Measurements from ENCODE around the gene TEPSIN.

TEPSIN gene

DNA sequence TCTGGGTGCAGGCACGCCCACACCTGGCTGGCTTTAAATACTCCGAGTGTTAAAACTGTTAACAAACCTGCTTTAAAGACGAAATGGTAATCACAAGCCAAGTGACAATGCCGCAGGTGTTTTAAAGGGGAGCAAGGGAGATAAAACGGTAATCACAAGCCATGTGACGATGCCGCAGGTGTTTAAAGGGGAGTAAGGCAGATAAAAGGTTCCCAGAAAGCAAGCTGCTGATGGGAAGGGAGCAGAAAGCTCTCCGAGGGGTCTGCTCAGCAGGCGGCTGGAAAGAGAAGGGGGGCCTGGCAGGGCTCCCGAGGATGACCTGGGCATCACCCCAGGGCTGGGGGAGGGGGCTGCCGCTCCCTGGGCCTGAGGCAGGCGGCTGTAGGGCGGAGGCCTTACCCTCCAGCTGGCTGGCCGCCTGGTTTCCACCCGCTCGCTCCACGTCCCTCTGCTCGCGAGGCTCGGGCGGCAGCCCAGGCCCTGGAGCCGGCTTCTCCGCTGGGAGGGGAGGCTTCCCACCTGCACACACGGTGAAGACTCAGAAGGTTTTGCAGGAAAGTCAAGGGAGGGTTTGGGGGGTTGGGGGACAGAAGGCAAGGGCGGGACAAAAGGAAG, 12.3 kb upstream of the TEPSIN start:
- no peak for FAIRE-seq
- DNase-seq (ENCODE audit: insufficient read length, low spot score) = no peak

GRCh38 chr17:81250286-81251093, 11.6 kb upstream of the TEPSIN start:
- DNase-seq (ENCODE audit: insufficient read length, low spot score) = no peak

GRCh38 chr17:81249223-81250040, 10.6 kb upstream of the TEPSIN start:
- FAIRE-seq = peak; percentile 100
- DNase-seq (ENCODE audit: insufficient read length, low spot score) = no peak

More at GRCh38 chr17:81250286-81251093, 11.6 kb upstream of the TEPSIN start:
- FAIRE-seq = no peak

DNA sequence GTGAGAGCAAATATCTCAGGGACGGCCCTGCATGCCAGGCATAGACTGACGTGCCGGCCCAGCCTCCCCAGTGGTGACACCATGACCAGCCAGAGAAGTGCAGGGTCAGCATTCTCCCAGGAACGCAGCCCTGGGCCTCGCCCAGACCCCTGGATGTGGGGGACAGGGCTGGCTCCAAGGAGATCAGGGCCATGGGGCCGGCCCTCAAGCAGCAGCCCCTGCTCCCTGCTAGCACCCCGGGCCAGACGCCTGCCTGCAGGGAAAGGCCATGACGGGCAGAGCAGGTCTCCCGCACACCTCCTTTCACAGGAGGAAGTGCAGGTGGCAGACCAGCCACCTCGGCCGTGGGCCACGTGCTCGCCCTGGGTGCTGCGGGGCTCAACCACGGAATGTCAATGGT, 9.8 kb upstream of the TEPSIN start:
- DNase-seq (ENCODE audit: insufficient read length, low spot score) (no peak), FAIRE-seq (no peak)

GRCh38 chr17:81247339-81247990, 8.6 kb upstream of the TEPSIN start:
- DNase-seq (ENCODE audit: insufficient read length, low spot score) = no peak
- no peak for FAIRE-seq

DNA sequence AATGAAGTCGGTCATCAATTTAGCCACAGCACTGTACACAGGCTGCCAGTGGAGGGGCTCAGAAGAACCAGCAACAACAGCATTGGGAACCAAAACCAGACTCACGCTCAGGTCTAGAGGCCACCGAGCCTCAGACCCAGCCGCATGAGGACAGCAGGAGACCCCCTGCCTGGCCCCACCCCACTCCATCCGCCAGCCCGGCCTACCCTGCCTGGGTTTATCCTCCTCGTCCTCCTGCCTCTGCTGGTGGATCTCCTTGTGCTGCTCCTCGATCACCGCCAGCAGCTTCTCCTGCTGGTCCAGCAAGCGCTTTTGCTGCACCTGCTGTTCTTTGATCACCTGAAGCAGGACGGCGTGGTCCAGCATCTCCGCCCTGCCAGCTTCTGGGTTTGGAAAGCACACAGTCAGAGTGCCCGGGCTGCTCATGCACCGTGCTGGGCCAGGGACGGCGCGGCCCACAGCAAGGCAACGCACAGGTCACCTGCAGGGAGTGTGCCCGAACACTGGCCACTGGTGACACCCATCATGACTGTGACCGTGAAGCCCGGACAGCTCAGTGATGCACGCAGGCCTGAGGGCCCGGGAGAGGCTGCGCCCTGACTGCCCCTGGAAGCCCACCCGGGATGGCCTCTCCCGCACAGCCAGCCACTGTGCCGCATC, 8.0 kb upstream of the TEPSIN start:
- no peak for FAIRE-seq
- DNase-seq (ENCODE audit: insufficient read length, low spot score) = no peak

DNA sequence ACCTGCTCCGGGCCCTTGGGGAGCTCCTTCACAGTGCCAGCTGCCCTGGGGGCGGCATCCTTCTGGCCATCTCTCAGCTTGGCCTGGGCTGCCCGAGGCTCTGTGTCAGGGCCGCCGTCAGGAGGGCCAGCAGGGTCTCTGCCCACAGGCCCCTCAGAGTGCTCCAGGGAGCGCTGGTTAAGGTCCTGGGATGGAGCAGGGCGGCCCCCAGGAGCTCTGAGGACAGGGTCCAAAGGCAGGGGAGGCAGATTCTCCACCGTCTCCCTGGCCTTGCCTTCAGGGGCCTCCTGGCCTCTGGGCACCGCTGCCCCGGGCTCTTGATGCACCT, 7.5 kb upstream of the TEPSIN start:
- DNase-seq (ENCODE audit: insufficient read length, low spot score) = no peak
- no peak for FAIRE-seq

GRCh38 chr17:81245665-81246342, 6.9 kb upstream of the TEPSIN start:
- FAIRE-seq = no peak

GRCh38 chr17:81245024-81245664, 6.3 kb upstream of the TEPSIN start:
- no peak for FAIRE-seq
- no peak for DNase-seq (ENCODE audit: insufficient read length, low spot score)

More at GRCh38 chr17:81245665-81246342, 6.9 kb upstream of the TEPSIN start:
- no peak for DNase-seq (ENCODE audit: insufficient read length, low spot score)

DNA sequence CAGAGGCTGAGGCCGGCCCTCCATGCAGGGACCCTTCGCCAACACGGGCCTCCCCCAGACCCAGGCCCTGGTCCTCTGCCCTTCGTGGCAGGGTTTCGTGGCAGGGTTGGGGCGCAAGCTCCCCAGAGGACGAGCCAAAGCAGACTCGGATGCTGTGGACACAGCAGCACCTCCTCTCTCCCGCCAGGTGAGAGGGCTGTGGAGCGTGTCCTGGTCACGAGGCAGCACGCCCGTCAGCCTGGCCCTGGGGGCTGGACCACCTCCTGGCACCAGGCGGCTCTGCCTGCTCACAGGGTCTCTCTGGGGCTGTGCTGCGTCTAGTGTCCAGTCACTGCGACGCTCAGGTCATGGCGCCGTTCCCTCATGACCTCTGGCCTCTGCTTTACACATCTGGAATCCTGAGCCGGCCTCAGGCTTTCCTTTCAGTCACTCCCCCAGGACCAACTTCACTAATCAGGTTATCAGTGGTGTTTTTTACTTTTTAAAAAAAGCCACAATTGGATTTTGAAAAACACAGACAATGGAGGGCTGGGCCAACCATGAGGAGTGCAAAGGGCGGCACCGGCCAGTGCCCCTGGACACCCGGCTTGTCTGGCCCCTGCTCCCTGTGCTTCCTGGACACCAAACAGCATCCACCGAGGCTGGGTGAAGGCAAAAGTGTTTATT, 5.6 kb upstream of the TEPSIN start:
- no peak for FAIRE-seq
- no peak for DNase-seq (ENCODE audit: insufficient read length, low spot score)

GRCh38 chr17:81243333-81243664, 4.4 kb upstream of the TEPSIN start:
- FAIRE-seq = no peak

DNA sequence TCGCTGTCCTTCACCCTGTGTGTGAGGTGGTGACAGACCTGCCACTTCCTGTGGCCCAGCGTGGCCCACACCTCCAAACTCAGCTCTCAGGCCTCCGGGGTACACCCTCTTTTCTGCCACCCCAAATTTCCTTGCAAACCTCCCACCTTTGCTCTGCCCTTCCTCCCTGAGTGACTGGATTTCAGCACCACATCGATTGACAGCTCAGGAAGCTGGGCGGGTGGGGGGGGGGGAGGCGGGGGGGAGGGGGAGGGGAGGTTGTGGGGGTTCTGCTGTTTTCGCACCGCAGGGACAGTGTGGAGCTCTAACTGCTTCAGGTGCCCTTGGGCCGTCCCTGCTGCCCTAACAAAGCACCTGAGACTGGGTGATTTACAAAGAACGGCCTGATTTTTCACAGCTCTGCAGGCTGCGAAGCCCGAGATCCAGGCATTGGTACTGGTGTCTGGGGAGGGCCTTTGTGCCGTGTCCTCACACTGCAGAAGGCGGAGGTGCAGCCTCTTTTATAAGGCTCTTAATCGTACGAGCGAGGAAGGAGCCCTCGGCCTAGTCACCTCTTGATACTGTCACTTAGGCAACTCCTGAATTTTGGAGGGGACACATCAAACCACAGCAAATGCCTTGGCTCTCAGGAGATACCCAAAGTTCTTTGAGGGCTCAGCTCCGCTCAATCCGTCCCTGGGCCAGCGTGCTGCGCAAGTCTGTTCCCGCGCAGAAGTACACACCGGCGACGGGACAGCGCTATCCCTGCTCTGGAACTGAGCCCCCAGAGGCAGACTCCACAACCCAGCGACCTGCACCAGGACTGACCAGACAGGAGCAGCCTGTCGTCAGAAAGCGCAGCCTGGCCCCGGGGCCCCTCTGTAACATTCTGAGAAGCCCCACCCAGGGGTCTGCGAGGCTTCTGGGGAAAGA, 3.8 kb upstream of the TEPSIN start:
- FAIRE-seq = no peak
- DNase-seq (ENCODE audit: insufficient read length, low spot score) = no peak

More at GRCh38 chr17:81243333-81243664, 4.4 kb upstream of the TEPSIN start:
- DNase-seq (ENCODE audit: insufficient read length, low spot score) = no peak

DNA sequence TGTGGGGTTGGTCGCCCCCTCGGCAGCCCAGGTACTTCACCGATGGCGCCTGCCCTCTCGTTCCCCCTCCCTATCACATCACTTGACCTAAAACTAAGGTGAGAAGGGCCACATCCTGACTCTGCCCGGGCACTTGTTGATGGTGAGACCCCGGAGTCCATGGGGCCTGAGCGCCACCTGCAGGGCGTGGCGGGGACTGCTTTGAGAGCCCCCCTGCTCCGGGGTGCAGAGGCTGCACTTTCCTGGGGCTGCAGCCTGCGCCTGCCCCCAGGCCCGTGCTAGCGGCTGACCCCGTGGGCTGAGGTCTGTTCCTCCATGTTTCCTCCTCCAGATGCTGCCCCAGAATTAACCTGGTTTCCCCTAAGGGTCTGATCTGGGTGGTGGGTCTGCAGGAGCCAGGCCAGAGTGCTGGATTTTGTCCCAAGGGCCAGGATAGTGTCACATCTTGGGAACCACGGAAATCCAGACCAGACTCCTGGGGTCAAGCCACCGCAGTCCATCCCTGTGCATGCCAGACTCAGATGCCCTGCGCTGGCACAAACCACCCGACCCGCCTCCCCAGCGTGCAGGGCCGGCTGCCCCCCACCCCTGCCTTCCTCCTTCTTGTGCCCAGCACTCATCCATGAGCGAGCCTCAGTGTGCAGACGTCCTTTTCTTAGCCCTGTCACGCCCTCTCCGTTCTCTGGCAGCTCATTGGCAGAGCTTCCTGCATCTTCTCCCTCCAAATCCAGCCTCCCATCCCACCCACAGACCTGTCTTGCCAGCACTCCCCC, 3.0 kb upstream of the TEPSIN start:
- FAIRE-seq (no peak), DNase-seq (ENCODE audit: insufficient read length, low spot score) (peak; percentile 67)

DNA sequence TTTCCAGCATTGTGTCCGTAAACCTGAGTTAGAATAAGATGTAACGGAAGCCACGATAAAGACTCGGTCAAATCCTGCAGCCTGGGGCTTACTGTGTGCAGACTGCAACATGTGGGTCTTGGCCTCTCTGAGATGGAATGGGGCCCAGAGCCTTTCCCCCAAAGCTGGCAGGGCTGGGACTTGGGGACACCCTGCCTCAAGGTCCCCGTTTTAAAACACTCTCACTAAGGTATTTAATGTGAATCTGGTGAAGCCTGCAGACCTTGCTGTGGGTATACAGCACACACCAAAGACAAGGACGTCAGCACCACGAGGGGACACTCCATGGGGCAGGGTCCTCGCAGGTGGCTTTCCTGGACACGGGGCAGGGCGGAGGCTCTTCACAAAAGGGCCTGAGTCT, 2.3 kb upstream of the TEPSIN start:
- no peak for DNase-seq (ENCODE audit: insufficient read length, low spot score)
- no peak for FAIRE-seq

GRCh38 chr17:81240761-81241160, 1.9 kb upstream of the TEPSIN start:
- DNase-seq (ENCODE audit: insufficient read length, low spot score) (no peak), FAIRE-seq (peak; percentile 31)

GRCh38 chr17:81239714-81240555, 1.1 kb upstream of the TEPSIN start:
- DNase-seq (ENCODE audit: insufficient read length, low spot score) (no peak), FAIRE-seq (no peak)

GRCh38 chr17:81238490-81238814, 403 bp downstream of the TEPSIN start:
- FAIRE-seq = no peak

More at GRCh38 chr17:81238490-81238814, 403 bp downstream of the TEPSIN start:
- DNase-seq (ENCODE audit: insufficient read length, low spot score) = no peak

Data from HTR-8/SVneo (cell line).